Measurements from ENCODE around the gene SH3PXD2B. TPM values are rescaled to one million over a fixed set of nuclear protein-coding genes. Genes with fewer than 3 reads are reported as not detected.

SH3PXD2B gene
- total and polyA plus RNA-seq, 10 of the 15 experiments (the other 5 are each of a cell fraction or from before 2014, with no cell fraction given), result 0.05 to 1.6 (median 0.57) TPM

- TF ChIP-seq POLR2AphosphoS2 (IDR thresholded peaks at IDR 0.05; ENCODE audit: low read depth, low read length) (no peak), CHD4 (IDR thresholded peaks at IDR 0.05) (no peak), TCF7 (IDR thresholded peaks at IDR 0.05; ENCODE audit: borderline replicate concordance) (peak; percentile 73), SUPT20H (IDR thresholded peaks at IDR 0.05; ENCODE audit: borderline replicate concordance, control insufficient read depth, low read depth, low read length) (no peak), MEF2A (IDR thresholded peaks at IDR 0.05; ENCODE audit: insufficient read depth, low read depth, low read length) (peak; percentile 79), ZBED1 (IDR thresholded peaks at IDR 0.05; ENCODE audit: borderline replicate concordance) (peak; percentile 95), ZNF687 (IDR thresholded peaks at IDR 0.05) (no peak), PBX3 (IDR thresholded peaks at IDR 0.05; ENCODE audit: insufficient replicate concordance, low read depth, low read length) (no peak), NFYB (IDR thresholded peaks at IDR 0.05; ENCODE audit: insufficient read depth, low read depth, low read length) (peak; percentile 57), E2F4 (IDR thresholded peaks at IDR 0.05; ENCODE audit: low read depth, low read length) (no peak), KAT2A (conservative IDR thresholded peaks at IDR 0.05; ENCODE audit: control insufficient read depth, low read depth, low read length) (no peak), JUNB (IDR thresholded peaks at IDR 0.05) (peak; percentile 91), MYB (IDR thresholded peaks at IDR 0.05; ENCODE audit: borderline replicate concordance, low read depth, low read length) (no peak), BHLHE40 (IDR thresholded peaks at IDR 0.05; ENCODE audit: borderline replicate concordance in 1 of 2, low read depth in 2 of 2, low read length in 1 of 2) (no peak), BCLAF1 (IDR thresholded peaks at IDR 0.05) (no peak), IRF4 (IDR thresholded peaks at IDR 0.05; ENCODE audit: low read depth, low read length) (peak; percentile 67; the same call in 1 of the 2 replicates), FOS (IDR thresholded peaks at IDR 0.05; ENCODE audit: borderline replicate concordance, extremely low read depth, insufficient read length) (no peak), SMAD5 (IDR thresholded peaks at IDR 0.05; ENCODE audit: low read depth) (no peak), HCFC1 (IDR thresholded peaks at IDR 0.05; ENCODE audit: low read length) (no peak), NR2C1 (IDR thresholded peaks at IDR 0.05) (no peak), YY1 (IDR thresholded peaks at IDR 0.05; ENCODE audit: low read depth, low read length) (no peak)
These were observed 138.5 kb downstream of the SH3PXD2B start (continued) for GRCh38 chr5:172315587-172316493.

Measured in GM12878 (cell line).